ENCODE results near the gene PDC.

Gene PDC

DNA sequence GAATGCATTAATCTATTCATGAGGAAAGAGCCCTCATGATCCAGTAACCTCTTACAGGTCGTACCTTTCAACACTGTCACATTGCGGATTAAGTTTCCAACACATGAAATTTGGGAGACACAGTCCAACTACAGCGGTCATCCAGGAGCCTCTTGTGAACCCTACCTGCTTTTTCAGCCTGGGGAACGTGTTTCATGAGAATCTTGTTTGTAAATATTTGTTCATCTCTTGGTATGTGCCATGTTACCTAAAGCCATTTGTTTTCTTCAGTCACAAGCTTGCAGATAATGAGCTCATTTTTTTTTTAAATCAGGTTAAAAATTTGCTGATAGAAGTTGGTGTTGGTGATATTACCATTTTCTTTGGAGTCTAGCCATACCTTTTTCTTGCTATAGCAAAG, 37.2 kb upstream of the PDC start:
- H3K27ac ChIP-seq = no peak overlapping the region
- TF ChIP-seq, protein P1, sequence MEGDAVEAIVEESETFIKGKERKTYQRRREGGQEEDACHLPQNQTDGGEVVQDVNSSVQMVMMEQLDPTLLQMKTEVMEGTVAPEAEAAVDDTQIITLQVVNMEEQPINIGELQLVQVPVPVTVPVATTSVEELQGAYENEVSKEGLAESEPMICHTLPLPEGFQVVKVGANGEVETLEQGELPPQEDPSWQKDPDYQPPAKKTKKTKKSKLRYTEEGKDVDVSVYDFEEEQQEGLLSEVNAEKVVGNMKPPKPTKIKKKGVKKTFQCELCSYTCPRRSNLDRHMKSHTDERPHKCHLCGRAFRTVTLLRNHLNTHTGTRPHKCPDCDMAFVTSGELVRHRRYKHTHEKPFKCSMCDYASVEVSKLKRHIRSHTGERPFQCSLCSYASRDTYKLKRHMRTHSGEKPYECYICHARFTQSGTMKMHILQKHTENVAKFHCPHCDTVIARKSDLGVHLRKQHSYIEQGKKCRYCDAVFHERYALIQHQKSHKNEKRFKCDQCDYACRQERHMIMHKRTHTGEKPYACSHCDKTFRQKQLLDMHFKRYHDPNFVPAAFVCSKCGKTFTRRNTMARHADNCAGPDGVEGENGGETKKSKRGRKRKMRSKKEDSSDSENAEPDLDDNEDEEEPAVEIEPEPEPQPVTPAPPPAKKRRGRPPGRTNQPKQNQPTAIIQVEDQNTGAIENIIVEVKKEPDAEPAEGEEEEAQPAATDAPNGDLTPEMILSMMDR (conservative IDR thresholded peaks at IDR 0.05; ENCODE audit: low read depth) = no peak
- ChIA-PET CTCF (interaction anchor here (2.3 kb wide), 1 partner anchor 15 kb away, joined by 7 read pairs; no protein-coding TSS in a partner anchor), POLR2A (ENCODE audit: low non-redundant PET) (no interaction called here)
- DNase-seq (ENCODE audit: low spot score) = no peak

DNA sequence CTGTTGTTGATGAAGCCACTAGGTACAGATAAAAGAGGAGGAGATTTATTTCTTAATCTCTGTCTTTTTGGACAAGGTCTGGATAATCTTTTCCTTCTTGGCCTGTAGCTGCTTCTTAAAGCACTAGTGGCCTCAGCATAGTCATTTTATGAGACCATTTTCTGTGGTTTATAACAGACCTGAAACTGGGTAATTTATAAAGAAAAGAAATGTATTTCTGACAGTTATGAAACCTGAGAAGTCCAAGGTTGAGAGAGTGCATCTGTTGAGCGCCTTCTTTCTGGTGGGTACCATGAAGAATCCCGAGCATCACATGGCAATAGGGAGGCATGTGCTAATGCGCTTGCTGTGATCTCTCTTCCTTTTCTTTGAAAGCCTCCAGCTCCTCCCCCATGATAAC, 36.7 kb upstream of the PDC start:
- DNase-seq (ENCODE audit: low spot score) = no peak
- ChIA-PET CTCF (interaction anchor here (2.3 kb wide), 1 partner anchor 15 kb away, joined by 7 read pairs; no protein-coding TSS in a partner anchor), POLR2A (ENCODE audit: low non-redundant PET) (no interaction called here)
- TF ChIP-seq, protein P1 (conservative IDR thresholded peaks at IDR 0.05; ENCODE audit: low read depth) = no peak
- no peak overlapping the region for H3K27ac ChIP-seq

DNA sequence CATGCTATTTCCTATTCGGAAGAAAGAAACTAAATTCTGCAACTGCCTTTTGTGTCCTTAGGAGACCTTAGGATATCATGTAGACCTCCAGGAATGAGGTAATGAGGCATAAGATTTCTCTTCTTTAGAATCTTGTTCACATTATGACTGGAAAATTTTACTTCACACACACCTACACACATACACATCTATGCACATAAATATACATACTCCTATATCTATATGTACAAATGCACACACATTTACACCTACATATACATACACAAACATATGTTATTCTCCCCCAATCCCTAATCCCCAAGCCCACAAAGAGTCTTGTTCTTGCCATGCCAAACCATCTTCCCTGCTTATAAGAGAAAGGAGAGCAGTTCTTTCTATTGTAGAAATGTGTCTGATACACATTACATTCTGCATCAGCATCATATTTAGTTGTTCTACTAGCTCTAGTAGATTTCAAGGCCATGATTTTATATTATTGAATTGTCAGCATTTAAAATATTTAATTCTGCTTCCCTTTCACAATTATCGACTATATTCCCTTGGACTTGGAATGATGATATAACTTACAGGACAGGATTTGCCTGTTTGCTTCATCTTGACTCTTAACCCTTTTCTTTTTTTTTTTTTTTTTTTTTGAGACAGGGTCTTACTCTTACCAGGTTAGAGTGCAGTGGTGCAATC, 35.4 kb upstream of the PDC start:
- TF ChIP-seq, protein P1 (conservative IDR thresholded peaks at IDR 0.05; ENCODE audit: low read depth) = no peak
- POLR2A ChIA-PET (ENCODE audit: low non-redundant PET) = interaction anchor here (0.7 kb wide), 1 partner anchor 760 kb away, joined by 5 read pairs; no protein-coding TSS in a partner anchor
- CTCF ChIA-PET = interaction anchor here (0.5 to 0.7 kb wide), 2 partner anchors 83 to 315 kb away, joined by 3 to 4 read pairs; no protein-coding TSS in a partner anchor
- DNase-seq (ENCODE audit: low spot score) = no peak
- H3K27ac ChIP-seq = no peak overlapping the region

DNA sequence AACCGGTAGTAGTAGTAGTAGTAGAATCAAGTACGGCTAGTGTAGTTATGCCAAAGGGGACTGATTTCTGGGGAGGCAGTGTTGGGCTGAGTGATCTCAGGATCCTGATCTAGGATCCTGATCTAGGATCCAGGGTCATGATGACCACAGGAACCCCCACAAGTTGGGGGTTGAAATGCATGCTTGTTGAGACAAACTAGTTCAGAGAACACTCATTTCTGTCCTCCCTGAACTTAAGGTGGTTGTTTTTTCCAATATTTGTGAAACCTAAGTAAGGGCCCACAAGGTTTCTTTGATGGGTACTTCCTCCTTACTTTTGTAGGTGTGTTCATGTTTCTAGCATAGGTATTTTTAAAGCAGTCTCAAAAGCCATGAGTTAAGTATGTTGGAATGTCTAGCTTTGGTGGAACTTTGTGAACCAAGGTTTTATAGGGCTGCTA, 33.9 kb upstream of the PDC start:
- peak; percentile 19 for DNase-seq (ENCODE audit: low spot score)
- TF ChIP-seq, protein P1 (conservative IDR thresholded peaks at IDR 0.05; ENCODE audit: low read depth) = no peak
- POLR2A ChIA-PET (ENCODE audit: low non-redundant PET) = no interaction called here
- CTCF ChIA-PET = no interaction called here
- H3K27ac ChIP-seq = peak overlapping the region; percentile 32; the same call in 1 of the 2 replicates

DNA sequence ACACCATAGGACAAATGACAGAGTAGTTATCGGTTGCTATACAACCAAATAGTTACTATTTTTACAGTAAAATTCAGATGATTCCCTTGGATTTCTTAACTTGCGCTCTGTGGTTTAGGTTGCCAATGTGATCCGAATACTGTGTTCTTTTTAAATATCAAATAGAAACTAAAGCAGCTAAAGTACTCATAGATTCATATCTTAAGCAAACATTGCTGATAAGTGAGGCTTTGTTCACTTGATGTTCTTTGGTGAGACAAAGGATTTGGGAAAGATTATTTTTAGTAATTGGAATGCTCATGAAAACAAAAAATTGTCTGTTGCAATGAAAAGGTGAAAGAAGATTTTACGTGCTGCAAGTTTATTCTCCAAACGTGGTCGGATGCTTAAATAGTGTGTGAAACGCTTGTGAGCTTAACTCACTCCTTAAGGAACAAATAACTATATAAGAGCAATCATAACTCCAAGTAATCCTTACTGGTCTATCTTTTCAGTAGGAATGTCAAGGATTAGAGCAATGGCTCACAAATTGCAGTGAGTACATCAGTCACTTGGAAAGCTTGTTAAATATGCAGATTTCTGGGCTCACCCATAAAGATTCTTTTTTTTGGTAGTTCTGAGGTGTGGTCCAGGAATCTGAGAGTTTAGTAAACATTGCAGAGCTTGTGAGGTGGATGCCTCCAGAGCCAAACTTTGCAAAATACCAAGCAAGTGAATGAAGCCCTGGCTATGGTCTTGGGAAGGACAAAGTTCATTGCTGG, 31.8 kb upstream of the PDC start:
- no peak overlapping the region for H3K27ac ChIP-seq
- CTCF ChIA-PET = interaction anchor here (0.7 to 0.9 kb wide), 3 partner anchors 10 to 182 kb away, joined by 3 to 4 read pairs (median 3); no protein-coding TSS in a partner anchor
- POLR2A ChIA-PET (ENCODE audit: low non-redundant PET) = no interaction called here
- DNase-seq (ENCODE audit: low spot score) = no peak
- TF ChIP-seq, protein P1 (conservative IDR thresholded peaks at IDR 0.05; ENCODE audit: low read depth) = no peak

DNA sequence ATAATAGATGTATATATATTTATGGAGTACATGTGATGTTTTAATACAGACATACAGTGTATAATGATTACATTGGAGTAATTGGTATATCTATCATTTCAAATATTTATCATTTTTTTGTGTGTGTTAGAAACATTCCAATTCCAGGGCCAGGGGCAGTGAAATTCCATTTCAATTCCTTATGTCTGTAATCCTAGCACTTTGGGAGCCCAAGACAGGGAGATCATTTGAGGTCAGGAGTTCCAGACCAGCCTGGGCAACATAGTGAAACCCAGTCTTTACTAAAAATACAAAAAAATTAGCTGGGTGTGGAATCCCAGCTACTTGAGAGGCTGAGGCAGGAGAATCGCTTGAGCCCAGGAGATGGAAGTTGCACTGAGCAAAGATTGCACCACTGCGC, 30.4 kb upstream of the PDC start:
- ChIA-PET POLR2A (ENCODE audit: low non-redundant PET) (no interaction called here), CTCF (interaction anchor here (0.6 kb wide), 1 partner anchor 450 kb away, joined by 4 read pairs; no protein-coding TSS in a partner anchor)
- DNase-seq (ENCODE audit: low spot score) = no peak

More for the DNA sequence above, 30.4 kb upstream of the PDC start:
- TF ChIP-seq, protein P1 (conservative IDR thresholded peaks at IDR 0.05; ENCODE audit: low read depth) = no peak
- H3K27ac ChIP-seq = no peak overlapping the region
